NCI-H1694 (cell line): ENCODE results near the gene ACRV1.

Source experiments
- DNase-seq: peaks from one replicate; lab custom pipeline; 2025; lab: John Stamatoyannopoulos, UW

The ACRV1 gene

GRCh38 chr11:125649465-125650166 is 31.0 kb downstream of the ACRV1 start:
- DNase-seq = no peak

GRCh38 chr11:125645871-125646270 is 34.8 kb downstream of the ACRV1 start:
- DNase-seq = no peak

GRCh38 chr11:125638315-125638714 is 42.3 kb downstream of the ACRV1 start:
- DNase-seq = no peak

GRCh38 chr11:125637840-125638239 is 42.8 kb downstream of the ACRV1 start:
- no peak for DNase-seq

GRCh38 chr11:125627236-125627910 is 53.3 kb downstream of the ACRV1 start:
- DNase-seq = no peak

- peak; percentile 62 for DNase-seq
Observed at GRCh38 chr11:125626288-125626950, 54.2 kb downstream of the ACRV1 start.

GRCh38 chr11:125625630-125626287 is 54.9 kb downstream of the ACRV1 start:
- peak; percentile 62 for DNase-seq

GRCh38 chr11:125625225-125625629 is 55.4 kb downstream of the ACRV1 start:
- no peak for DNase-seq

GRCh38 chr11:125624756-125625213 is 55.9 kb downstream of the ACRV1 start, which contains the start of gene CHEK1:
Gene CHEK1, plus strand, starts transcription at chr11:125625163. Its CDS starts 1,606 bp downstream, at chr11:125626769.
- no peak for DNase-seq

- DNase-seq = no peak
Observed at GRCh38 chr11:125623064-125623463, 57.6 kb downstream of the ACRV1 start.

GRCh38 chr11:125621995-125622394 is 58.7 kb downstream of the ACRV1 start:
- no peak for DNase-seq
